H54 (cell line): ENCODE measurements around the gene PRDM16.

Experiments
- DNase-seq: peaks from one replicate; pipeline ENCODE4 v3.0.0; 2011; ENCODE audit warnings: low spot score, mixed read lengths; ENCODE audit not compliant: insufficient read length
- FAIRE-seq: peaks from 3 replicates; lab custom pipeline; 2011; peaks lifted over from hg19 to GRCh38; lab: Jason Lieb, UNC
- POLR2A ChIP-seq: IDR thresholded peaks from 2 replicates; pipeline ENCODE4 v1.6.1; 2011; ENCODE audit warnings: low read depth, mild to moderate bottlenecking, low read length

PRDM16 gene

GRCh38 chr1:3198371-3199271 lies 129.6 kb downstream of the PRDM16 start:
- no peak for TF ChIP-seq POLR2A
- FAIRE-seq (no peak), DNase-seq (no peak)

- TF ChIP-seq POLR2A = no peak
- FAIRE-seq (no peak), DNase-seq (no peak)
Measured at GRCh38 chr1:3204725-3205124, 135.7 kb downstream of the PRDM16 start.

GRCh38 chr1:3205815-3206214 lies 136.8 kb downstream of the PRDM16 start:
- TF ChIP-seq POLR2A = no peak
- FAIRE-seq (no peak), DNase-seq (no peak)

DNA sequence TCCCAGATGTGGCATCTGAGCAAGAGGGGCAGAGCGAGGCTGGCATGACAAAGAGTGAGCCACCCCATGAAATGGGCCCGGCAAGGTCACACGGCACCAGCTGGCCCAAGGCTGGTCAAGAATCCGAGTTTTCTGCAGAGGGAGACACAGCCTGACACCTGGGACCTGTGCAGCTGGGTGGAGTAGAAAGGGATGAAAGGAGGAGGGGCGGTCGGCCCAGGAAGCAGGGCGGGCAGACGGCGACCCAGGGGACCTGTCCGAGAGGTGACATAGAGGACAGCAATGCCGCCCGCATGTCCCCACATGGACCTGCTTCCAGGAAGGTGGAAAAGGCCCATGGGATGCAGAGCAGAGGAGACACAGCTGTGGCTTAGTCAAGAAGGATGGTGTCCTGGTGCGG lies 137.7 kb downstream of the PRDM16 start:
- TF ChIP-seq POLR2A = no peak
- DNase-seq = no peak
- FAIRE-seq = no peak

- TF ChIP-seq POLR2A = no peak
- DNase-seq (no peak), FAIRE-seq (no peak)
Measured at GRCh38 chr1:3207217-3207848, 138.3 kb downstream of the PRDM16 start.

GRCh38 chr1:3208819-3209200 lies 139.8 kb downstream of the PRDM16 start:
- no peak for DNase-seq
- no peak for FAIRE-seq
- TF ChIP-seq POLR2A = no peak

GRCh38 chr1:3209201-3209600 lies 140.2 kb downstream of the PRDM16 start:
- DNase-seq (no peak), FAIRE-seq (no peak)
- TF ChIP-seq POLR2A = no peak

GRCh38 chr1:3211582-3212375 lies 142.8 kb downstream of the PRDM16 start:
- no peak for FAIRE-seq
- DNase-seq = no peak
- TF ChIP-seq POLR2A = no peak

GRCh38 chr1:3212453-3213355 lies 143.7 kb downstream of the PRDM16 start:
- TF ChIP-seq POLR2A = no peak
- FAIRE-seq (no peak), DNase-seq (no peak)

GRCh38 chr1:3213730-3214129 lies 144.7 kb downstream of the PRDM16 start:
- FAIRE-seq = no peak
- TF ChIP-seq POLR2A = no peak

DNA sequence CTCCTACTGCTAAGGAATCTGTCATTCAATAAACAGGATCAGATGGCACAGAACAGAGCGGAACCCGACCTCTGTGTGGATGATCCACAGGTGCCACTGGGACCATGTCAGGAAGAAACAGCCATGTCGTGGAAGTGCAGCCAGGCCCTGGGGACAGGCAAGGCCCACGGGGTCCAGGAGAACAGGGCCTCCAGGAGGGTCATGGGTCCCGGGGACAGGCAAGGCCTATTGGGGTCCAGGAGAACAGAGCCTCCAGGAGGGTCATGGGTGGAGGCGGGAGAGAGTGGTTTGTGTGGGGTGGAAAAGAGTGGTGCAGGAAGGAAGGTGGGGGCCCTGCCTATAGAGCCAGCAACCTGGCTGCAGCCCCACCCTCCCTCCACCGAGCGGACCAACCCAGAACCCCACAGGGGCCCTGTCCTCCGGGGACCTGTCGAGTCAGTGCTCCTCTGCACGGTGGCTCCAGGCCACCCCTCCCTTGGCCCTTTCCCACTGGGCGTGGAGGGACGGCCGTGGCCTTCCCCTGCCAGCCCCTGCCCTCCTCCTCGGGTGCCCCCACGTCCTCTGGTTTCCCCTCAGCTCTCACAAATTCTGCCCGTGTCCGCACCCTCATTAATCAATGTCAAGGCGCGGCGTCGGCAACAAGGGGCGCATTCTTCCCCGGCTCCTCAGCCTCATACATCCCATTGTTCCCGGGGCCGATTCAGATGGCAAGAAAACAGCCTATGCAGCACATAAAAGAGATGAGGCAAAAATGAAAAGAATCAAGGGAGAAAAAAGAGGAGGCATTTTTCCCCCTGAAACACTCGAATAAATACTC lies 146.4 kb downstream of the PRDM16 start:
- TF ChIP-seq POLR2A = no peak
- no peak for FAIRE-seq
- no peak for DNase-seq

More at GRCh38 chr1:3213730-3214129, 144.7 kb downstream of the PRDM16 start:
- DNase-seq = no peak

DNA sequence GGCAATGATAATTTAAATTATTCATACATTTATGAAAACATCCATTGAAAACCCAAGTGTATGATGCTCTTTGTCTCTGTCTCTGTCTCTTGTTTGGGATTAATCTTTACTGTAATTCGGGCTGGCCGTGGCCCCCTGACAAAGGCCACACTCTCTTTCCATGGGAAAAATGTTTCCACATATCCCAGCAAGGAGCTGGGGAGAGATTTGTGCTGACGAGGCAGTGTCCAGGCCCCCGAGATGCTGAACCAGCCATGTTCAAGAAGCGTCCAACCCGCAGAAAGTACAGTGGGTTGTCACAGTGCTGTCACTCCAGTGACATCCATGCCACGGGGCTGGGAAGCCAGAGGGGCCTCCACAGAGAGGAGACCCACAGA lies 147.0 kb downstream of the PRDM16 start:
- FAIRE-seq (no peak), DNase-seq (no peak)
- no peak for TF ChIP-seq POLR2A

GRCh38 chr1:3217181-3217641 lies 148.2 kb downstream of the PRDM16 start:
- no peak for FAIRE-seq
- no peak for DNase-seq
- no peak for TF ChIP-seq POLR2A
